GM19043 (cell line): ENCODE data around the gene MEIS2.

Experiments
- ATAC-seq: cut with Tn5 transposase; IDR thresholded peaks from one replicate; pipeline ENCODE4 v1.9.1; 2021; ENCODE audit warnings: low read depth; ENCODE audit not compliant: unreplicated experiment

MEIS2 gene

DNA sequence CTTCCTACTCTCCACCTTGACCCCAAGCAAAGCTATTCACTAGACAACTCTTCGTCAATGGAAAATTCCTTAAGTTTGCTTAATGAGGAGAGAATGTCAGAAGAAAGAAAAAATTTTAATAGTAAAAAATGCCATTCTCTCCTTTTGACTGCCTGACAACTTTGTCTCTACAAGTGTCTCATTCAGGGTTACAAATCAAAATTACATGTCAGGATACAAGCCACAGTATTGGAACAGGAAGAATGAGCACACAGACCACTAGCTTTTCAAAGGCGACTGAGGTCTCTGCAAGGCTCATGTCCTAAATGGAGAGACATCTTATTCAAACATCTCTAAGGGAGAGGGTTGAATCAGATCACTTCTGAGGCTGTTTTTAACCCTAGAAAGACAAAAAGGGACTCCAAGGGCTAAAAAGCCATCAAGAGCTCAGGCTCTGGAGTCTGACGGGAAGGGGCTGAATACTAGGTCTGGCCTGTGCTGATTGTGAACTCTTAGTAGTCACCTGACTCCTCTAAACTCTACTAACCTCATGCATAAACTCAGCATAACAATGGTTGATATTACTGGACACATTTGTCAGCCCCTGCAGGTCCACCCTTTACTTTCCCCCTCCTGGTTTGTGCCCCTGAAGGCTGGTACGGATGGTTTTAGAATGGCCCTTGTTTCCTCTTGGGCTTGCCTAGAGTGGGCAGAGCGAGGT is 12.8 kb upstream of the MEIS2 start:
- ATAC-seq, result no peak

DNA sequence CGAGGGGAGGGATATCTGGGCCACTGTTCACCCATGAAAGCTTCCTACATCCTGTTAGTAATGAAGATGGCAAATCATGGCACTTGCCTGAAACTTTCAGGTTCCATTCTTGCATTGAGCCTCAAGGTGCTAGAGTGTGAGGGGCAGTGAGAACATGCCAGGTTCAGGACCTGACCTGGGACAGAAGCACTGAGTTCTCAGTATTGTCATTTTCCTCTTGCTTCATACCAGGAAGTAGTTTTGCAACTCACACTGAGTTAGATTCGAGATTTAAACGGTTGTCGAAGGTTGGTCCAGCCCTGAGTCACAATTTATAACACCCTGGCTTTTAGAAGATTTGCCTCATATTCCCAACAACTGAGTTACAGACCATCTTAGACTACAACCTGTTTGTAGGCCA is 11.8 kb upstream of the MEIS2 start:
- ATAC-seq, result no peak

DNA sequence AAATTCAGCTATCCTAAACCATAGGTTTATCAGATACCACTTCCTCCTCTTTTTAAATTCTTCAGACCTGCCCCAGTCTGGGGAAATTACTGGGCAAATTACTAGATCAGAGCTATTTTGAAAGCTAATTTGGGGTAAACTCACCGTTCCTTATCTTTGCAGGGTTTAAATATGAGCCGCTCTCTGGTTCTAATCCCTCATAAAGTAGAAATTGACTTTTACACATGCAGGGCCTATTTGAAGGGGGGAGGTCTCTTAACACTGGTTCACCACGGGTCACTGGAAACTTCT is 11.0 kb upstream of the MEIS2 start:
- no peak for ATAC-seq

DNA sequence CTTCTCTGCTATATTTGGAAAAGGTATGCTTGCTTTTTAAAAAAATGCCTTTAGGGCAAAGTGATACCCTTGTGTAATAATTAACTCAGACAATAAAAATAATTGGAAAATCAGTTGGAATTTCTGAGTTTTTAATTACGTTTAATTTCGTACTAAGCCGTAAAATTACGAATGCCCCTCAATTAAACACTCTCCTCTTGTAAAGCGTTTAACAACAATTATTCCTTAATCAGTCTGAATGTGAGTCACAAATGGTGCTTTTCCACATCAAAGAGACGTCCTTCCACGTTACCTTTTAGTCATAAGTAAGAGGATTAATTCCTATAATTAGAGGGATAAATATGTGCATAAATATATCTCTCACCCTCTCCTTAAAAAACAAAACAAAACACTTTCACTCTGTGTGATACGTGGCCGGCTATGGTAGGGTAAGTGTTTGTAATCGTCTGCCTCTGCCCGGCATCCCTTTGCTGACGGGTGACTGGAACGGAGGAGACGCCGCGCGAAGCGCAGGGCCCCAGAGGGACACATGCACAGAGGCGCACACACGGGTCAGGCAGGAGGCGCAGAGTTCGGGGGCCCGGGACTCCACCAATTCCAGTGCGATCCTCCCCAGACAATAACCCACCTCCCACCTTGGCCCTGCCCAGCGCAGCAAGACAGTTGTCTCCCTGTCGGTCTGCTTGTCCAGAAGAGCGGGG is 9.7 kb upstream of the MEIS2 start:
- no peak for ATAC-seq

DNA sequence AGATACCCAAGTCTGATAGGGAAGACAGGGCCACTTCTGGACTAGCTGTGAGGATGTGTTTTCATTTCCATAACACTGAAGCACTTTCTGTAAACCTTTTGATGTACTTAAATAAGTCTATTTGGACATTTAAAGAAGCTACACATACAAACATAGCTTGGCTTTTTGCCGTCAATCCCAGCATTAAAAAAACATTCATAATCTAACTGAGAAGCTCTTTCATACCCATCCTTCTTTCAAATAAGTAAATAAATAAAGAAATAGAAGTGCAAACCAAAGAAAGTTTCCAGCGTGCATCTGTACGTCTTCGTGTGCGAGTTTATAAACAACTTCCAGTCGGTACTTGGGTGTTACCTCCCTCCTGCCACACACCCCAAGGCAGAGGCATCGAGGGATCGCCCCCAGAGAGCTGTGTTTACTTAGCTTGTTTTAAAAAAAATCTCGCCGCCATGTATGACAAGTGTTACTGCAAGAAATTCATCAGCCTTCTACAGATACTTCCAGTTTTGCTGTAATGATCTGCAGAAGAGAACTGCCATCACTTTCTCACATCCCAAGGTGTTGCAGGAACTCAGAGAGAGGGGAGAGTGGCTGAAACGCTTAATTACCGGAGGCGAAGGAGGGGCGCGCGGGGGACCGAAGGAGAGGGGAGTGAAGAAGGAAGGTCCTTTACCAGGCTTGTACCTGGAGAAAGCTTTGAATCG is 9.0 kb upstream of the MEIS2 start:
- no peak for ATAC-seq

DNA sequence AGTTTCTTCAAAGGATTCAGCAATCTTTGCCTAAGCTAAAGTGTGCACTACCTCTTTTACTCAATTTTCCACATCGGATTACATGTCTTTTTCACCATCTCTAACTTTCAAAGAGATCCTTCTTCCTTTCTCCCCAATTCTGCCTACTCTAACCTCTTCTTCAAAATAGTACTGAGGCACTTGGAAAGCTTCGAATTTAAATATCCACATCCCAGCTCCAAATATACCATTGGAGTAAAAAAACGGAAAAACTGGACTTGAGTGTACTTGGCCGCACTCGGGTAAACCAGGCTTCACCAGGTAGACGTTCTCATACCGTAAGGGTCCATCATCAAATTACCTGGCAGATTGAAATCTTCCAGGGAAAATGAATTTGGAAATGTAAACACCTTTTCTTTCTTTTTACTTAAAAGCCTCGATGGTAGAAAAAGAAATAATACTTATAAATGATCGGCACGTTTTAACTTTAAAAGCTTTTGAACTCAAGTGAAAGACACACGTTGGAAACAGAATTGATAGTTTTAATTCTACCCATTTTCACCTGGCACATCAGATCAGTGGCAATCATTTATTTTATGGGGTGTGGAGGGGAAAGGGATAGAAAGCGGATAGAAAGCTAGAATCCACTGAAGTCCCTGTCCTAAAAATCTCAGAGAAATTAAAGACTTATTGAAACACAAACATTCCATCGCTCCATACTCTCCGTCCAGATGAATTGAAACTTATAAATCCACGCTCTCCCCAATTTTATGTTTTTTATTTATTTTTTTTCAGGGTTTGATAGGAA is 8.2 kb upstream of the MEIS2 start:
- ATAC-seq, result no peak

DNA sequence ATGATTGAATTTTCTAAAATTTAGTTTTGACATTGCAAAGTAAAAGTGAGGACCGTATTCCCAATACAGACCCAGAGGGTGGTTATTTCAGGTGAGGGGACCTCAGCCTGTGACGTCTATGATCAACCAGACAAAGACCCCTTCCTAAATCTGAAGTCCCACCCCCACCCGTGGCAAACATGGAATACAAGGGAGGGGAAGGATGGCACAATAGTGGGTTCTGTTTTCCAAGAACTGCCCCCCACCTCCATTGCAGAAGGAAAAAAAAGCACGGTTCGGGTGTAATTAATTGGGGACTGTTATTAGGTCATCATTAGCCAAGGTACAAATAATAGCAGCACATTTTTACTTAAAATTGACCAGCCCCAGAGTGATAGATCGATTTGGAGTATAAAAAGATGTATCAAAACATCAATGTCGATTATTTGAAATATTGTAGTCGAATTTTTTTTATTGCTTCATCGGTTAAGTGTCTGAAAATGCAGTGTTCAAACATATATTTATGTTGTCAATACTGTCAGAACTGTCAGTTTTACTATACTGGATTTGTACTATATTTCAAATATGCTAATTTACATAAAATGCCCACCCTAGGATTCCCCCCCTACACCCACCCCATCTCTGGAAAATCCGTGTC is 7.5 kb upstream of the MEIS2 start:
- ATAC-seq, result no peak

DNA sequence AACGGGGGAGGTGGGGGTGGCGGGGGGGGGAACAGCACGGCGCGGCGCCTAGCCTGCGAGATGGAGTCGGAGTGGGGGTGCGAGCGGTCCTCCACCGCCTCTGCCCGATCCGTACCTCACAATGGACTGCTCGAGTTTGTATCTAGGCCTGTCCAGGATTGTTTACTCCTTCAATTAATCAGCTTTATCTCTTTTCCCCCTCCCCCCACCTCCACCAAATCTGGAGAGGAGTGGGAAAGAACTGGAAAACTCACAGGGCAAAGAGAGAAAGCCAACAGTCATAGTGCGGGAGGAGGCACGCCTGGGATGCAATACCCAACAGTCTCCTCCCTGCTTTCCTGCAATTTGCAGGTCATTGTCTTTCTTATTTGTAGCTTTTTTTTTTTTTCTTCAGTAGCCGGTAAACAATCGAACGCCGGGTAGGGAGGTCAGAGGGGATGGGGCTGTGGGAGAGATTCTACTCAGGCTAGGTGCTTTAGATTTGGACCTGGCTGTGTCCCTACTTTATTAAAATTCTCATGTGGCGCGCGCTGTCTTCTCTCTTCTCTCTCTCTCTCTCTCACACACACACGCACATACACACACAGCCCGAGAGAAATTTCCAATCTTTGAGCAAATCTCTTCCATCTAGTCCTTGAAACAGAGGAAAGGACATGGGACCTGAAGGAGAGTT is 6.9 kb upstream of the MEIS2 start:
- no peak for ATAC-seq

DNA sequence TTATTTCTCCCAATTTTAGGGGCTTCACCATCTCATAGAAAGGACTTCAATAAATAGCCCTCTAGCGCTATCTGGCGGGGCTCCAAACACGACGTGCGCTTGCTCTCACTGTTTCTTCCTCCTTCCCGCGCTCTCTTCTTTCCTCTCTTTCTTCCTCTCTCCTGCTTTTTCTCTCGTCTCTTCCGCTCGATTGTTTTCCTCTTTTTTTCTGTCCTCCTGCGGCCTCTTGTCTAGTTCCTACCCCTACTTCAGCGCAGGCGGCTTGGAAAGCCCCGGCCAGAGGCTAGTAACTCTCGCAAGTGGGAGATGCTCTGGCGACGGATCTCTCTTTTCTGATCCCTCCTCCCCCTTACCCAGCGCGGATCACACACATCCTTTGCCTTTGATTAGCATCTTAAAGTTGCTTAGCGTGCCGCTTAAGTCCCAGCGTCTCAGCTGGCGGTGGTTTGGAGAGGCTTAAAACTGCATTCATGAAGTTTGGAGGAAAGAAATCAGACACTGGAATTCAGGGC is 6.2 kb upstream of the MEIS2 start:
- no peak for ATAC-seq

DNA sequence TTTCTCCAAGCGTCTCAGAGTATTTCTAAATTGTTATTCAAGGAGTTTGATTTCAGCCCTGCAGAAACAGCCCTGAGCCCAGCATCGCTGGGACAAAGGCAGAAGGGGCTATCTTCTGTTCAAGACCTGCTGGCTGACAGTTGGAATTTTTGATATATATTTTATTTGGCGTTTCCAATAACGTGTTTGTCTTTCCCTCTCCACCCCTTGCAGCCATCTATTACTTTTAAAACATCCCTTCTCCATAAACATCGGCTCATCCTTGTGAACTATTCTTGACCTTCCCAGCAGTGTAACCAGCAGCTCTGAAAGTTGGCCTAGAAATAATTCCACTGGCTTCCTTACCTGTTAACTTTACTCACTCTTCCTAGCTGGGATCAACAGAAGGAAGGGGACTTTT is 5.5 kb upstream of the MEIS2 start:
- ATAC-seq, result no peak

DNA sequence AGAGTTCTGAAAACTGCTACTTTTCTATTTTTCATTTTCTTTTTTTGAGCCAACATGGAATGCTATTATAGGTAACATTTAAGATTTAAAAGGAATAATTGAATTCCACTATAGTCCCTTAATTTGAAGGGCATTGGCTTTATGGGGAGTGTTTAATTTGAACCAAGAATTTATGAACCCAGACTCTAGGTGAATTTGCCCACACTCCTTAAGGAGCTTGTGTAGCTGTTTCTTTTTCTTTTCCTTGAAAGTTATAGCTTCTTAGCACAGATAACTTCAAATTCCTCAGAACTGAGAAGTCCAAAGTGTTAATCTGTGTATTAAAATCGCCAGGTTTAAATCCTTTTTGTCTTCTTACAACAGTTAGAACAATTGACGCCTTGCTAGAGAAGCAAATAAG is 4.7 kb upstream of the MEIS2 start:
- ATAC-seq, result no peak

DNA sequence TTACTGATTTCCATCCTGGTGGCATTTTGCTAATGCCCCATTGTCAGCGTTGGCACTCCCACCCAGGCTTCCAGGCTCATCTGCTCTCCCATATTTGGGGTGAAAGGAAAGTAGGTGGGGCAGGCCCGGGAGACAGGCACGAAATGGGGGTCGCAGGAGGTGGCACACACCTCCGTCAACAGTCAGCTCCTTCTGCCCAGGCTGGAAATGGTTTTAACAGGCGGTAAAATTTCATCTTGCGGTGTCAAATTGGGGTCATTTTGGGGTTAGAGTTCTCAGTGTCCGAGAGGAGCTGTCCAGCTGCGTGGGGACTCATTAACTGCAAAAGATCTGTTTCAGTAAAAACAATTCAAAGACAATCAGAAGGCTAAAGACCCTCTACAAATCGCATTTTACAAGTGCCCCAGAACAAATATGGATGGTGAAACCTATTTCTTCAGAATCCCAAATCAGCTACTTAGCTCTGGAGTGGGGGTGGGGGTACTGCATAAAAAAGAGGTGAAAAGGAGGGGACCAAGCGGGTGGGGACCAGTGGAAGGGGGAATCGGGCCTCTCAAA is 4.2 kb upstream of the MEIS2 start:
- ATAC-seq, result no peak

DNA sequence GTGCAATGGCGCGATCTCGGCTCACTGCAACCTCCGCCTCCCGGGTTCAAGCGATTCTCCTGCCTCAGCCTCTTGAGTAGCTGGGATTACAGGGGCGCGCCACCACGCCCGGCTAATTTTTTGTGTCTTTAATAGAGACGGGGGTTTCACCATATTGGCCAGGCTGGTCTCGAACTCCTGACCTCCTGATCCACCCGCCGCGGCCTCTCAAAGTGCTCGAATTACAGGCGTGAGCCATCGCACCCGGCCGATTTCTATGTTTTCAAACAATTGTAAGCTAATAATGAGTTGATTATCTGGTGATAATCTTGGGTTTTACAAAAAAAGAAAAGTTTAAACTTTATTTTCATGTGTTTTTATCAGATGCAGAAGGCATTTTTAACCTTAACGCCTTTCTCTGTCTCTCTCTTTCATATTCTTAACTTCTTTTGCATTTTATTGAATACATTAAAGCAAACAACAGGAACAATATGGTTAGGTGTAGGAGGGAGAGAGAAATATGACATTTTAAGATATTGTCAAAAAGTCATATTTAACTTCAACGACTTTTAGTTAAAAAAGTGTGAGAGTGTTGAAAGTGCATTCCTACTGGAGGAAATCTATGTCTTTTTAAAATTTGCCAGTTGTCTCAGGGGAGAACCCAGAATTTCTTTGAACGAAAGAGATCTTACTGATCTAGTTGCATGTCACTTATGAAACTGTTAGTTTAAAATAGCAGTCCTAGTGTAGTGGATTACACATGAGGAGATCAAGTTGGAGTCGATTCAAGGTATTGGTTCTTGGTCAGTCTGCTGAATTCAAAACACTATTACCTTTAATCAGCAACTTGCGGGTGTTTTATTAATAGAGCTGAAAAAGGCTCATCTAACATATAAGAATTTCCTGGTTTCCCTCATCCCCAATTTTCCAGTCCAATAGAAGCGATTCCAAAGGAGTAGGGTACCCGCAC is 3.4 kb upstream of the MEIS2 start:
- ATAC-seq, result no peak

DNA sequence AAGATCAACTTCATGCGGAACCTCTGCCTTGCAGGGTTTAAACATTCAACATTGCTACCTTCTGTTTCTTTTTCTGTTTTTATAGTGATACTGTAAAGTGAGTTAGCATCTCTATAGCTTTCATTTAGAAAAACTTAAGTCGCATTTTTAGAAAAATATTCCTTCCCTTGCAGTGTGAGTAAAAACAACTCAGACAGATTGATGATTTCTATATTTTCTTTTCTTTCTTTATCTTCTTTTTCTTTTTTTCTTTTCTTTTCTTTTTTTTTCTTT is 2.8 kb upstream of the MEIS2 start:
- ATAC-seq, result no peak

DNA sequence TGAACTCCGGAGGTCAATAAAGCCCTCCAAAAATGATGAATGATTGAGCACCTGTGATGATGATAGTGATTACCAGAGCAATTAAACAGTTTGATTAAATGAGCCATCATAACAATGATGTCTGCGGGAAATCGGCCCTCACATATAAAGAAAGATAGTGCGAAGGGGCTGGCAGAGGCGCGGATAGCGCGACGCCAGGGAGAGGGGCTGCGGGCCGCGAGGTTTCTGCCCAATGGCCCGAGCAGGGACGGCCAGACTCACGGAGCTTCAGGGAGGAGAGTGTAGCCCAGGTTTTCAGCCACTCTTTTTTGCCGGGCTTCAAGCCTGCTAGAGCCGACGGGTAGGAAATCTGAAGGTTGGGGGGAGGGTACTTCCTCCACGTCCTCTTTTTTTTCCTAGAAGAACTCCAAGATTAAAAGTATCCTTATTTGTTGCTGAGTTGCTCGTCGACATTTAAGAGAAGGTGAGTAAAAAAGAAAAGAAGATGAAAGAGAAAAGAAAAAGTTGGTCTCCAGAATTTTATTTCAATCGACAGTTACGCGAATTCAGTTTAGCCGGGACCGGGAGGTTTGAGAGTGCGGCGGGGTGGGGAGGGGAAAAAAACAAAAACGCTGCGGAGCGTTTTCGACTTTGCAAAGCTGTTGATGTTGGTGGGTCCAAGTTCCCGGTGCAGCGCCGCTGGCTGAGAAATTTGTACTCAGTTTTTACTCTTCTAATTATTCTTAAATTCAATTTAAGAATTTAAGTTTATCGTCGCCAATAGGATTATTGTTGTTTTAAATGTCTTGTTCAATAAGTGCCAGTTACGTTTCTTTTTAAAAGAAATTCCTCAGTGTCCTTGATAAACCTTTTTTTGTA is 2.2 kb upstream of the MEIS2 start:
- no peak for ATAC-seq

DNA sequence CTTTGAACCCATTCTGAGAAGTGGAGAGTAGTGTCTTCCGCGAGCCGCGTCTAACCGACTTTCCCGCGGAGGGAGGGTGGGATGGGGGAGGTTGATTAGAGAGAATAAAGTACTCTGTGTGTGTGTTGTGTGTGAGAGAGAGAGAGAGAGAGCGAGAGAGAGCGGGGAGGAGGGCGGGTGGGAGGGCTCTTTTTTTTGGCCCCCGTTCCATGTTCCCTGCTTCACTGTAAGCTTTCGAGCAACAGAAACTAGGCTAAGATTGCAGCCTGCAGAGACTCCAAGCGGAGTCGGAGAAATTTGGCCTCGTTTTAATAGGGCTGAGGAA is 1.6 kb upstream of the MEIS2 start:
- ATAC-seq, result no peak

DNA sequence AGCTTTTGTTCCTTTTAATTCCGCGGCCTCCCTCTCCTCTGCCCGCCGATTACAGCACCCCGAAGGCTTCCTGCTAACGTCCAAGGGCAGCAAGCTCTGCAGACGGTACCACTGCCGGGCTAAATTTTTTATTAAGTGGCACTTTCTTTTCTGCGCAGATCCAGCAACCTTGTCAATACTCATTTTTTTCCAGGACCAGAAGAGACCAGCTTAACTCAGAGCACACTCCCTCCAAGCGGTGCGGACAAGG is 542 bp upstream of the MEIS2 start:
- ATAC-seq, result peak; percentile 9

DNA sequence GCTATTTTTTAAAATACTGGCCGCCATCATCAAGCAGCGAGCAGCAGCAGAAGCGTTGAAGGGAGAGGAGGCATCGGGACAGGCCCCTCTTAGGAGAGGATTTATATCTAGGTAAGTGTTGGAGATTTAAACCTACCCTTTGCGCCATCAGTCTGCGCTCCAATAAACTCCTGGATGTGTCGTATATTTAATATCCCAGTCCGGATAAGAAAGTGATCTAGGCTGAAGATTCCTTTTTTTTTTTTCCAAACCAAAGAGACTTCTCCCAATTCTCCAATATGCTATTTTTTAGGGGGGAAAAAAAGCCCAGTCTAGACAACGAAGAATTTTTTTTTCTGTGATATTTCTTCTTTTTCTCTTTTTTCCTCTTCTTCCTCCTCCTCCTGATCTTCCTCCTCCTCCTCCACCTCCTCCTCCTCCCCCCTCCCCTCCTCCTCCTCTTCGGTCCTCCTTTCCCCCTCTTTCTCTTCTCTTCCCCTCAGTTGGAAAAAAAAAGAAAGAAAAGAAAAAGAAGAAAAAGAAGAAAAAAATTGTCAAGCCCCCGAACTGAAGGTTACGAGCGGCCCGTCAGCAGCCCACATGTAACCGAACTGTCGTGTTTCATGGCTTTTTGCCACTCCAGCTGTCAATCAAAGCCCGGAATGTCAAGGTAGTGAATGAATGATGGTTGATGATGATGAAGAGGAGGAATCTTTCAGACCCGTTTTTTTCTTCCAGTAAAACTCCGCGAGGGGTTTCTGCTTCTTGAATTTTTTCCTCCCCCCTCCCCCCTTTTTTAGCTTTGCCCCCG is 835 bp downstream of the MEIS2 start:
- peak; percentile 3 for ATAC-seq
